Mesenchymal stem cell (in vitro differentiated cells and primary cell): ENCODE measurements around the gene FN3KRP.

Experiments
- DNase-seq: peaks from one replicate; pipeline ENCODE4 v3.0.0-alpha.2; 2013
- H2AFZ ChIP-seq: one replicate; pipeline ENCODE4 v1.6.1; 2013; ENCODE audit warnings: low read depth, mild to moderate bottlenecking, control low read depth, inconsistent platforms, low read length, moderate library complexity
- H2AK5ac ChIP-seq: 2 replicates; pipeline ENCODE4 v1.6.1; 2013; ENCODE audit warnings: low read length, moderate library complexity, mild to moderate bottlenecking, inconsistent platforms; ENCODE audit not compliant: severe bottlenecking
- H2BK120ac ChIP-seq: one replicate; pipeline ENCODE4 v1.6.1; 2013; ENCODE audit warnings: low read depth, mild to moderate bottlenecking, inconsistent platforms, low read length, moderate library complexity
- H2BK12ac ChIP-seq, 2 experiments: one replicate each; pipeline ENCODE4 v1.6.1; 2013; ENCODE audit warnings: inconsistent platforms in 2 of 2, low read length in 2 of 2, mild to moderate bottlenecking in 2 of 2, moderate library complexity in 2 of 2, control low read depth in 1 of 2
- H2BK15ac ChIP-seq: one replicate; pipeline ENCODE4 v1.6.1; 2013; ENCODE audit warnings: mild to moderate bottlenecking, low read depth, inconsistent platforms; ENCODE audit not compliant: poor library complexity, severe bottlenecking
- H2BK5ac ChIP-seq: 2 replicates; pipeline ENCODE4 v1.6.1; 2013; ENCODE audit warnings: low read depth, mild to moderate bottlenecking, low read length, control low read depth, inconsistent platforms; ENCODE audit not compliant: poor library complexity, severe bottlenecking
- H3K14ac ChIP-seq, 2 experiments: one replicate each; pipeline ENCODE4 v1.6.1; 2013; ENCODE audit warnings: inconsistent platforms in 2 of 2, low read length in 2 of 2, control low read depth in 1 of 2, mild to moderate bottlenecking in 1 of 2, moderate library complexity in 1 of 2
- H3K18ac ChIP-seq, 2 experiments: one replicate each; pipeline ENCODE4 v1.6.1; 2013; ENCODE audit warnings: inconsistent platforms in 2 of 2, low read length in 2 of 2, control low read depth in 1 of 2, low read depth in 1 of 2, mild to moderate bottlenecking in 1 of 2
- H3K23ac ChIP-seq, 2 experiments: one replicate each; pipeline ENCODE4 v1.6.1; 2013; ENCODE audit warnings: inconsistent platforms in 2 of 2, low read length in 2 of 2, mild to moderate bottlenecking in 2 of 2, moderate library complexity in 2 of 2, control low read depth in 1 of 2
- H3K27ac ChIP-seq: 2 replicates; pipeline ENCODE4 v1.5.1; 2013; ENCODE audit warnings: mild to moderate bottlenecking, moderate library complexity, low read length, control low read depth, inconsistent platforms; ENCODE audit not compliant: poor library complexity, severe bottlenecking
- H3K27me3 ChIP-seq, 2 experiments: 2 replicates each; pipeline versions ENCODE4 v1.6.1 to v1.7.0; 2013; ENCODE audit warnings: low read length in 2 of 2, mild to moderate bottlenecking in 2 of 2, moderate library complexity in 2 of 2, control low read depth in 1 of 2, inconsistent platforms in 1 of 2; ENCODE audit not compliant: control insufficient read depth in 1 of 2, insufficient read depth in 1 of 2
- H3K36me3 ChIP-seq, 2 experiments: 2 replicates each; pipeline versions ENCODE4 v1.6.1 to v1.7.0; 2013; ENCODE audit warnings: low read length in 2 of 2, control low read depth in 1 of 2, inconsistent platforms in 1 of 2, low read depth in 1 of 2, mild to moderate bottlenecking in 1 of 2; ENCODE audit not compliant: insufficient read depth in 2 of 2, control insufficient read depth in 1 of 2
- H3K4ac ChIP-seq, 2 experiments: one replicate each; pipeline ENCODE4 v1.6.1; 2013; ENCODE audit warnings: inconsistent platforms in 2 of 2, low read length in 2 of 2, mild to moderate bottlenecking in 2 of 2, moderate library complexity in 2 of 2, control low read depth in 1 of 2, low read depth in 1 of 2
- H3K4me1 ChIP-seq: 2 replicates; pipeline ENCODE4 v1.6.1; 2013; ENCODE audit warnings: low read depth, low read length, control low read depth; ENCODE audit not compliant: control insufficient read depth, insufficient read depth
- H3K4me2 ChIP-seq: 2 replicates; pipeline ENCODE4 v1.6.1; 2013; ENCODE audit warnings: low read length, mild to moderate bottlenecking, inconsistent platforms; ENCODE audit not compliant: poor library complexity, severe bottlenecking
- H3K4me3 ChIP-seq, 2 experiments: 2 replicates each; pipeline versions ENCODE4 v1.5.1 to v1.7.0; 2013; ENCODE audit warnings: low read length in 2 of 2, mild to moderate bottlenecking in 2 of 2, control low read depth in 1 of 2, low read depth in 1 of 2; ENCODE audit not compliant: insufficient read depth in 1 of 2
- H3K79me1 ChIP-seq: replicated peaks from 2 replicates; pipeline ENCODE4 v1.6.1; 2013; ENCODE audit warnings: mild to moderate bottlenecking, control low read depth, low read length, inconsistent platforms; ENCODE audit not compliant: poor library complexity, severe bottlenecking
- H3K9ac ChIP-seq: 2 replicates; pipeline ENCODE4 v1.7.0; 2013; ENCODE audit warnings: mild to moderate bottlenecking, low read length, moderate library complexity
- H3K9me3 ChIP-seq: 2 replicates; pipeline ENCODE4 v1.7.0; 2013; ENCODE audit warnings: mild to moderate bottlenecking, low read length; ENCODE audit not compliant: control insufficient read depth
- H4K8ac ChIP-seq: one replicate; pipeline ENCODE4 v1.6.1; 2013; ENCODE audit warnings: inconsistent platforms, mild to moderate bottlenecking, low read length, moderate library complexity
- H4K91ac ChIP-seq: one replicate; pipeline ENCODE4 v1.6.1; 2013; ENCODE audit warnings: mild to moderate bottlenecking, low read length, inconsistent platforms
- WGBS: methylation state at CpG from one replicate; pipeline ENCODE4 v1.1.7; 2013; ENCODE audit warnings: mixed read lengths; 5-methylcytosine and 5-hydroxymethylcytosine counted together

FN3KRP gene

GRCh38 chr17:82752371-82753200 is 36.1 kb downstream of the FN3KRP start:
- H3K14ac ChIP-seq, result peak overlapping the region in 1 of 2 experiments; percentile 90
- H3K23ac ChIP-seq, result peak overlapping the region in 1 of 2 experiments; percentile 98
- no peak overlapping the region for H2BK12ac ChIP-seq
- no peaks in the 10 kb centered on the region for H3K9me3 ChIP-seq
- H4K8ac ChIP-seq, result peak overlapping the region; percentile 66
- peak overlapping the region in 1 of 2 experiments; percentile 86 for H3K18ac ChIP-seq
- peak overlapping the region; percentile 87 for H3K9ac ChIP-seq
- no peak overlapping the region for H2AK5ac ChIP-seq
- no peak overlapping the region for H3K4ac ChIP-seq
- H3K79me1 ChIP-seq, result peaks cover 32% of the 10 kb centered on the region
- no peak overlapping the region for H2BK15ac ChIP-seq
- no peak overlapping the region for H3K27ac ChIP-seq
- peaks cover 3 to 8% of the 10 kb centered on the region in 2 experiments for H3K36me3 ChIP-seq
- 2% methylated on average over 42 of the region's 72 CpGs for WGBS
- H2BK120ac ChIP-seq, result peak overlapping the region; percentile 75
- H3K4me1 ChIP-seq, result peaks cover 12% of the 10 kb centered on the region
- peak overlapping the region; percentile 86 for H2AFZ ChIP-seq
- no peak overlapping the region for H2BK5ac ChIP-seq
- DNase-seq, result peak; percentile 65
- H3K4me3 ChIP-seq, result peak overlapping the region; percentile 93
- no peak overlapping the region for H4K91ac ChIP-seq
- peak overlapping the region; percentile 97 for H3K4me2 ChIP-seq
- H3K27me3 ChIP-seq, result no peaks in the 10 kb centered on the region

- no peak overlapping the region for H3K14ac ChIP-seq
- 68% methylated on average over 8 of the region's 8 CpGs for WGBS
- H3K79me1 ChIP-seq, result peaks cover 33% of the 10 kb centered on the region
- peak overlapping the region; percentile 97 for H3K4me2 ChIP-seq
- no peak overlapping the region for H3K23ac ChIP-seq
- H3K18ac ChIP-seq, result no peak overlapping the region
- H3K36me3 ChIP-seq, result peaks cover 3 to 8% of the 10 kb centered on the region in 2 experiments
- H3K9ac ChIP-seq, result peak overlapping the region; percentile 87
- H2BK15ac ChIP-seq, result no peak overlapping the region
- H4K8ac ChIP-seq, result no peak overlapping the region
- H2AFZ ChIP-seq, result no peak overlapping the region
- H2AK5ac ChIP-seq, result no peak overlapping the region
- H3K4ac ChIP-seq, result no peak overlapping the region
- H4K91ac ChIP-seq, result no peak overlapping the region
- peak overlapping the region in 1 of 2 experiments; percentile 93 for H3K4me3 ChIP-seq
- no peaks in the 10 kb centered on the region for H3K27me3 ChIP-seq
- no peak for DNase-seq
- H3K27ac ChIP-seq, result no peak overlapping the region
- H3K4me1 ChIP-seq, result peaks cover 12% of the 10 kb centered on the region
- no peak overlapping the region for H2BK5ac ChIP-seq
- no peak overlapping the region for H2BK12ac ChIP-seq
- H2BK120ac ChIP-seq, result no peak overlapping the region
- no peaks in the 10 kb centered on the region for H3K9me3 ChIP-seq
These were observed 36.6 kb downstream of the FN3KRP start for GRCh38 chr17:82753201-82753464.

GRCh38 chr17:82754297-82755208 is 38.0 kb downstream of the FN3KRP start:
- Histone ChIP-seq H2BK12ac (no peak overlapping the region), H3K9ac (no peak overlapping the region), H2BK120ac (no peak overlapping the region), H3K27me3 (no peaks in the 10 kb centered on the region), H2AFZ (no peak overlapping the region), H3K4me1 (peaks cover 12% of the 10 kb centered on the region), H3K9me3 (no peaks in the 10 kb centered on the region), H3K23ac (no peak overlapping the region), H4K91ac (no peak overlapping the region), H2AK5ac (no peak overlapping the region), H3K27ac (no peak overlapping the region), H3K36me3 (peaks cover 3 to 8% of the 10 kb centered on the region in 2 experiments), H2BK15ac (no peak overlapping the region), H3K4me3 (no peak overlapping the region), H3K14ac (no peak overlapping the region), H3K79me1 (peaks cover 41% of the 10 kb centered on the region), H4K8ac (no peak overlapping the region), H3K4me2 (no peak overlapping the region), H3K4ac (no peak overlapping the region), H3K18ac (no peak overlapping the region), H2BK5ac (no peak overlapping the region)
- 88% methylated on average over 19 of the region's 19 CpGs for WGBS
- DNase-seq, result no peak

GRCh38 chr17:82756166-82756565 is 39.7 kb downstream of the FN3KRP start:
- H4K8ac ChIP-seq, result no peak overlapping the region
- no peak overlapping the region for H2BK120ac ChIP-seq
- H4K91ac ChIP-seq, result no peak overlapping the region
- no peak overlapping the region for H2AFZ ChIP-seq
- no peak overlapping the region for H3K18ac ChIP-seq
- peak overlapping the region; percentile 72 for H2AK5ac ChIP-seq
- H3K27me3 ChIP-seq, result no peaks in the 10 kb centered on the region
- no peak overlapping the region for H3K14ac ChIP-seq
- H3K4me1 ChIP-seq, result peaks cover 9% of the 10 kb centered on the region
- H2BK5ac ChIP-seq, result no peak overlapping the region
- peaks cover 43% of the 10 kb centered on the region for H3K79me1 ChIP-seq
- no peak overlapping the region for H3K23ac ChIP-seq
- no peak overlapping the region for H3K9ac ChIP-seq
- H3K36me3 ChIP-seq, result peaks cover 3 to 8% of the 10 kb centered on the region in 2 experiments
- no peak overlapping the region for H3K4me3 ChIP-seq
- no peak overlapping the region for H2BK12ac ChIP-seq
- DNase-seq, result no peak
- H3K9me3 ChIP-seq, result no peaks in the 10 kb centered on the region
- no peak overlapping the region for H3K27ac ChIP-seq
- H3K4me2 ChIP-seq, result no peak overlapping the region
- H2BK15ac ChIP-seq, result no peak overlapping the region
- H3K4ac ChIP-seq, result no peak overlapping the region
- 93% methylated on average over 7 of the region's 7 CpGs for WGBS
